ENCODE results near the gene COPZ2.
A peak's percentile ranks its signal among the peaks of the same experiment; 100 is the strongest.

Gene COPZ2

GRCh38 chr17:47982645-47983390, 54.8 kb downstream of the COPZ2 start:
- no peak for DNase-seq

- no peak for DNase-seq
Measured at GRCh38 chr17:47982091-47982617, 55.4 kb downstream of the COPZ2 start.

- DNase-seq: no peak
Measured at GRCh38 chr17:47981462-47981861, 56.1 kb downstream of the COPZ2 start.

- DNase-seq: no peak
Measured at GRCh38 chr17:47980541-47980940, 57.1 kb downstream of the COPZ2 start.

DNA sequence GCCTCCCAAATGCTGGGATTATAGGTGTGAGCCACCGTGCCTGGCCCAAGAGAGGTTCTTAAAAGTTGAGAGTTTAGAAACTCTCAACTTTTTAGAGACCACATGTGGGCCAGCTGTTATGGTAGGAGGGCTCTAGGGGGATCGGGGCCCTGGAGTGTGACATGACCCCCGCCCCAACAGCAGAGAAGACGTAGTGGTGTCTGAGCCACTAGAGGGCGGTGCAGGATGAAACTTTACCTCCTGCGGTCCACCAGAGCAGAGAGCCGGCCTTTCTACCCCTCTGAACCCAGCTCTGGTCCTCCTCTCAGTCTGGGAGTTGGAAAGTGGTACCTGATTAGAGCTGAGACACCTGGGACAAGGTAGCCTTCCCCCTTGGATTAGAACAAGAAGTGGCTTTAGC, 59.3 kb downstream of the COPZ2 start:
- peak; percentile 26 for DNase-seq

All from central memory CD4-positive, alpha-beta T cell (primary cell).